NCI-H524 treated with DMSO at 0.1 percent for 48 hours (cell line): Measurements from ENCODE around the gene MYO15B.

ENCODE experiments used
- DNase-seq: peaks from one replicate; lab custom pipeline; 2025; lab: John Stamatoyannopoulos, UW

Gene MYO15B

GRCh38 chr17:75603123-75603522 lies 15.5 kb downstream of the MYO15B start:
- no peak for DNase-seq

GRCh38 chr17:75604034-75604695 lies 16.6 kb downstream of the MYO15B start:
- no peak for DNase-seq

- DNase-seq: no peak
Observed at GRCh38 chr17:75605790-75606189, 18.2 kb downstream of the MYO15B start.

GRCh38 chr17:75607086-75607485 lies 19.5 kb downstream of the MYO15B start:
- DNase-seq: no peak

GRCh38 chr17:75610103-75610984 lies 22.7 kb downstream of the MYO15B start:
- no peak for DNase-seq

GRCh38 chr17:75611851-75612429 lies 24.3 kb downstream of the MYO15B start:
- no peak for DNase-seq

- DNase-seq: no peak
Observed at GRCh38 chr17:75612906-75613626, 25.5 kb downstream of the MYO15B start.

- no peak for DNase-seq
Observed at GRCh38 chr17:75614006-75614405, 26.4 kb downstream of the MYO15B start.

- no peak for DNase-seq
Observed at GRCh38 chr17:75614556-75615270, 27.1 kb downstream of the MYO15B start.

- DNase-seq: no peak
Observed at GRCh38 chr17:75615301-75615700, 27.7 kb downstream of the MYO15B start.

- DNase-seq: no peak
Observed at GRCh38 chr17:75616521-75617122, 29.0 kb downstream of the MYO15B start.

- no peak for DNase-seq
Observed at GRCh38 chr17:75617218-75617617, 29.6 kb downstream of the MYO15B start.

- DNase-seq: no peak
Observed at GRCh38 chr17:75617675-75618074, 30.1 kb downstream of the MYO15B start.

GRCh38 chr17:75619506-75620431 lies 32.2 kb downstream of the MYO15B start:
- no peak for DNase-seq

GRCh38 chr17:75621489-75621888 lies 33.9 kb downstream of the MYO15B start:
- DNase-seq: no peak

GRCh38 chr17:75622076-75622475 lies 34.5 kb downstream of the MYO15B start:
- DNase-seq: no peak

- no peak for DNase-seq
Observed at GRCh38 chr17:75622771-75623273, 35.2 kb downstream of the MYO15B start.

GRCh38 chr17:75623386-75623785 lies 35.8 kb downstream of the MYO15B start:
- DNase-seq: no peak

GRCh38 chr17:75624021-75624420 lies 36.4 kb downstream of the MYO15B start:
- DNase-seq: no peak
